HG03280 (cell line): ENCODE measurements around the gene MED23.
"Not testable (repeated sequence)": the region's sequence is repeated elsewhere in the genome, so short reads cannot be mapped to it uniquely, and the experiment has no call there.

ENCODE experiments used
- ATAC-seq: cut with Tn5 transposase; IDR thresholded peaks from one replicate; pipeline ENCODE4 v1.9.1; 2021; ENCODE audit warnings: mild to moderate bottlenecking, moderate library complexity; ENCODE audit not compliant: unreplicated experiment

MED23 gene

GRCh38 chr6:131574686-131575085 is 53.4 kb downstream of the MED23 start:
- no peak for ATAC-seq

- no peak for ATAC-seq
Observed at GRCh38 chr6:131574133-131574532, 53.9 kb downstream of the MED23 start.

GRCh38 chr6:131572686-131573415 is 55.2 kb downstream of the MED23 start, which contains the start of gene ARG1:
TSS of gene ARG1 (plus strand) at chr6:131573226. CDS start at chr6:131573283, 57 bp downstream.
- no peak for ATAC-seq

GRCh38 chr6:131568726-131569125 is 59.3 kb downstream of the MED23 start:
- no peak for ATAC-seq

GRCh38 chr6:131565056-131565455 is 63.0 kb downstream of the MED23 start:
- no peak for ATAC-seq

GRCh38 chr6:131561925-131562707 is 65.9 kb downstream of the MED23 start:
- no peak for ATAC-seq

- ATAC-seq, result no peak
Observed at GRCh38 chr6:131558922-131559321, 69.1 kb downstream of the MED23 start.

- no peak for ATAC-seq
Observed at GRCh38 chr6:131555992-131556391, 72.0 kb downstream of the MED23 start.

GRCh38 chr6:131552572-131552971 is 75.5 kb downstream of the MED23 start:
- no peak for ATAC-seq

- no peak for ATAC-seq
Observed at GRCh38 chr6:131551902-131552301, 76.1 kb downstream of the MED23 start.

GRCh38 chr6:131549811-131550210 is 78.2 kb downstream of the MED23 start:
- no peak for ATAC-seq

GRCh38 chr6:131548441-131548840 is 79.6 kb downstream of the MED23 start:
- no peak for ATAC-seq

- ATAC-seq, result no peak
Observed at GRCh38 chr6:131547488-131547887, 80.6 kb downstream of the MED23 start.

- ATAC-seq, result no peak
Observed at GRCh38 chr6:131545317-131545716, 82.7 kb downstream of the MED23 start.

- ATAC-seq, result not testable (repeated sequence)
Observed at GRCh38 chr6:131538615-131539014, 89.4 kb downstream of the MED23 start.

GRCh38 chr6:131532580-131533039 is 95.4 kb downstream of the MED23 start:
- ATAC-seq, result peak; percentile 81

GRCh38 chr6:131531681-131532080 is 96.4 kb downstream of the MED23 start:
- ATAC-seq, result not testable (repeated sequence)

- ATAC-seq, result not testable (repeated sequence)
Observed at GRCh38 chr6:131530936-131531335, 97.1 kb downstream of the MED23 start.

- no peak for ATAC-seq
Observed at GRCh38 chr6:131524695-131525336, 103.2 kb downstream of the MED23 start.

- no peak for ATAC-seq
Observed at GRCh38 chr6:131523988-131524673, 103.9 kb downstream of the MED23 start.
